ENCODE results near the gene DTD1. TPM values are rescaled to one million over a fixed set of nuclear protein-coding genes. Genes with fewer than 3 reads are reported as not detected.
A peak's percentile ranks its signal among the peaks of the same experiment; 100 is the strongest.

The DTD1 gene, protein sequence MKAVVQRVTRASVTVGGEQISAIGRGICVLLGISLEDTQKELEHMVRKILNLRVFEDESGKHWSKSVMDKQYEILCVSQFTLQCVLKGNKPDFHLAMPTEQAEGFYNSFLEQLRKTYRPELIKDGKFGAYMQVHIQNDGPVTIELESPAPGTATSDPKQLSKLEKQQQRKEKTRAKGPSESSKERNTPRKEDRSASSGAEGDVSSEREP
- 52.1 and 53.6 TPM in 2 replicates for total RNA-seq

DNA sequence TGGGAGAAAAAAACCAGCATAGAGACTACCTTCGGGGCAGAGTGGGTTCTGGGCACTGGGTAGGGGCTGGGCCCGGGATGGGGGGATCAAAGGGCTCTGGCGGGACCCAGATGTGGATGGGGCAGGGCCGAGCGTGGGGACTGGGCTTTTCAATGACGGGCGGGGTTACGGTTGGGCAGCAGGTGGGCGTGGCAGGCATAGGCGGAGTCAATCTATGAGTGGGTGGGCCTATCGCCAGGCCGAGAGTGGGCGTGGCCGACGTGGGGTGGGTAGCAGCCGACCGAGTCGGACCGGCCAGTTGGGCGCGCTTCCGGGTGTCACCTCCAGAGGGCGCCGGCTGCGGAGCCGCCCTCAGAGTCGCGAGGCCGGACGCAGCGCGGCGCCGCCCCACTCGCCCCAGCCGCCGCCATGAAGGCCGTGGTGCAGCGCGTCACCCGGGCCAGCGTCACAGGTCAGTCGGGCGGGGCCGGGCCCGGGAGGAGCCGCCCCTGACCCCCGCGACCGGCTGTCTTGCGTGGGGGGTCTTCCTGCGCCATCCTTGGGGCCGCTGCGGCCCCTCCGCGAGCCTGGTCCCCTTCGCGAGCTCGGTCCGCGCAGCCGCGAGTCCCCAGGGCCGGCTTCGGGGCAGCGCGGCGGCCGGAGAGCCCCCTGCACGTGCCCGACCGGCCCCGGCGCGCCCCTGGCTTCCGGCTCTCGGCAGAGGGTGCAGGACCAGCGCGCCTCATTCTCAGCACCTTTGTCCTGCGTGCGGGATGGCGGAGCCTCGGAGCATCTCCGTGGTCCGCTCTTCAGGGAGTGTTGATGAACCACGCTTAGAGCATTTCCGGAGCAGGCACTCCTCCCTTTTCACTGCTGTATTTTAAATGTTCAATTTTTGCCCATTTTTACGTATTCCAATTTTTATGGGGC lies at the start of gene DTD1:
Gene DTD1, plus strand, starts transcription at position 390 of the 909 bp plus-strand sequence. Its CDS starts 19 bp downstream, at position 409.
- Histone ChIP-seq H3K9me3 (ENCODE audit: low read depth, low read length) (no peaks in the 10 kb centered on the region), H3K36me3 (ENCODE audit: insufficient read depth, low read length) (no peaks in the 10 kb centered on the region), H3K27ac (ENCODE audit: low read depth, low read length) (peak within 1 kb of the TSS; percentile 73), H3K27me3 (ENCODE audit: insufficient read depth, low read length) (no peaks in the 10 kb centered on the region), H3K4me1 (ENCODE audit: insufficient read depth, low read length) (peaks cover 8% of the 10 kb centered on the region), H3K4me2 (ENCODE audit: insufficient read depth, low read length) (peak within 1 kb of the TSS; percentile 95), H3K4me3 (ENCODE audit: insufficient read depth, low read length) (peak within 1 kb of the TSS; percentile 90), H3K79me2 (ENCODE audit: insufficient read depth, low read length) (peaks cover 32% of the 10 kb centered on the region), H4K20me1 (ENCODE audit: insufficient read depth, low read length) (no peaks in the 10 kb centered on the region), H2AFZ (ENCODE audit: low read length) (peak within 1 kb of the TSS; percentile 87)
- DNase-seq (ENCODE audit: insufficient read length, low spot score, missing footprints): peak; percentile 94
- TF ChIP-seq, protein P1, sequence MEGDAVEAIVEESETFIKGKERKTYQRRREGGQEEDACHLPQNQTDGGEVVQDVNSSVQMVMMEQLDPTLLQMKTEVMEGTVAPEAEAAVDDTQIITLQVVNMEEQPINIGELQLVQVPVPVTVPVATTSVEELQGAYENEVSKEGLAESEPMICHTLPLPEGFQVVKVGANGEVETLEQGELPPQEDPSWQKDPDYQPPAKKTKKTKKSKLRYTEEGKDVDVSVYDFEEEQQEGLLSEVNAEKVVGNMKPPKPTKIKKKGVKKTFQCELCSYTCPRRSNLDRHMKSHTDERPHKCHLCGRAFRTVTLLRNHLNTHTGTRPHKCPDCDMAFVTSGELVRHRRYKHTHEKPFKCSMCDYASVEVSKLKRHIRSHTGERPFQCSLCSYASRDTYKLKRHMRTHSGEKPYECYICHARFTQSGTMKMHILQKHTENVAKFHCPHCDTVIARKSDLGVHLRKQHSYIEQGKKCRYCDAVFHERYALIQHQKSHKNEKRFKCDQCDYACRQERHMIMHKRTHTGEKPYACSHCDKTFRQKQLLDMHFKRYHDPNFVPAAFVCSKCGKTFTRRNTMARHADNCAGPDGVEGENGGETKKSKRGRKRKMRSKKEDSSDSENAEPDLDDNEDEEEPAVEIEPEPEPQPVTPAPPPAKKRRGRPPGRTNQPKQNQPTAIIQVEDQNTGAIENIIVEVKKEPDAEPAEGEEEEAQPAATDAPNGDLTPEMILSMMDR (IDR thresholded peaks at IDR 0.05; ENCODE audit: extremely low read depth, low read depth, low read length): peak; percentile 48

DNA sequence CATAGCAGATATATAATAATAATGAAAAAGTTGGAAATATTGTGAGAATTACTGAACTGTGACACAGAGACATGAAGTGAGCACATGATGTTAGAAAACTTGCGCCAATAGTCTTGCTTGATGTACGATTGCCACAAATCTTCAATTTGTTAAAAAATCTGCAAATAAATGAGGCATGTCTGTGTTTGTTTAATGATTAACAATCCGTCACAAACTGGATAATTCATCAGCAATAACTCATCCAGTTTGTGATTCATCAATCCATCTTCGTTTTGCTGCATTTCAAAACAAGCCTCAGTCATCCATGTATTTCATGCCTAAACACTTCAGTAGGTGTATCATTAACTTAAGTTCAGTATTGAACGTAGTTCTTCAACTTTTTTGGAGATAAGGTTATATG lies 46.1 kb upstream of the DTD1 start:
- Histone ChIP-seq H3K79me2 (ENCODE audit: insufficient read depth, low read length) (no peaks in the 10 kb centered on the region), H3K36me3 (ENCODE audit: insufficient read depth, low read length) (peaks cover 54% of the 10 kb centered on the region), H3K27ac (ENCODE audit: low read depth, low read length) (peak overlapping the region; percentile 47), H3K4me3 (ENCODE audit: insufficient read depth, low read length) (no peak overlapping the region), H3K4me1 (ENCODE audit: insufficient read depth, low read length) (peaks cover 27% of the 10 kb centered on the region), H3K4me2 (ENCODE audit: insufficient read depth, low read length) (no peak overlapping the region), H3K27me3 (ENCODE audit: insufficient read depth, low read length) (no peaks in the 10 kb centered on the region), H2AFZ (ENCODE audit: low read length) (no peak overlapping the region), H3K9me3 (ENCODE audit: low read depth, low read length) (no peaks in the 10 kb centered on the region), H4K20me1 (ENCODE audit: insufficient read depth, low read length) (no peaks in the 10 kb centered on the region)
- TF ChIP-seq, protein P1 (IDR thresholded peaks at IDR 0.05; ENCODE audit: extremely low read depth, low read depth, low read length): no peak
- peak; percentile 82 for DNase-seq (ENCODE audit: insufficient read length, low spot score, missing footprints)

DNA sequence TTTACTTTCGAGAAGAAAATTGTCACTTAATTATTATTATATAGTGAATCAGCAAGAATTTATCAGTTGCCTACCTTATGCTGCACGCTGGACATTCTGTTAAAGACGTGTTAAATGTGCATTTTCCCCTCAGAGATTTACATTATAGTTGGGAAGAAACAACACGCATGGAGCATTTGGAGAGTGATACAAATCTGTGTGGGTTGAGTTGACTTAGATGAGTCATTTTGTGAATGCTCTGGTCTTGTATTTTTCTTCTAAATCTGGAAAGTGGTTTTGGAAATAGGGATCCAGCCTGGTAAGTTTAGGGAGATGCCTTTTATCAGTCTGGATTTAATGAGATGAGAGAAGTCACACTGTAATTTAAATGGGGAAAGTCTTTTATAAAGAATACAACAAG lies 44.6 kb upstream of the DTD1 start:
- Histone ChIP-seq H3K4me3 (ENCODE audit: insufficient read depth, low read length) (no peak overlapping the region), H3K4me2 (ENCODE audit: insufficient read depth, low read length) (peak overlapping the region; percentile 33), H3K27me3 (ENCODE audit: insufficient read depth, low read length) (no peaks in the 10 kb centered on the region), H3K79me2 (ENCODE audit: insufficient read depth, low read length) (no peaks in the 10 kb centered on the region), H2AFZ (ENCODE audit: low read length) (no peak overlapping the region), H4K20me1 (ENCODE audit: insufficient read depth, low read length) (no peaks in the 10 kb centered on the region), H3K9me3 (ENCODE audit: low read depth, low read length) (no peaks in the 10 kb centered on the region), H3K4me1 (ENCODE audit: insufficient read depth, low read length) (peaks cover 27% of the 10 kb centered on the region), H3K27ac (ENCODE audit: low read depth, low read length) (peak overlapping the region; percentile 43), H3K36me3 (ENCODE audit: insufficient read depth, low read length) (peaks cover 63% of the 10 kb centered on the region)
- peak; percentile 75 for DNase-seq (ENCODE audit: insufficient read length, low spot score, missing footprints)
- TF ChIP-seq, protein P1 (IDR thresholded peaks at IDR 0.05; ENCODE audit: extremely low read depth, low read depth, low read length): no peak

DNA sequence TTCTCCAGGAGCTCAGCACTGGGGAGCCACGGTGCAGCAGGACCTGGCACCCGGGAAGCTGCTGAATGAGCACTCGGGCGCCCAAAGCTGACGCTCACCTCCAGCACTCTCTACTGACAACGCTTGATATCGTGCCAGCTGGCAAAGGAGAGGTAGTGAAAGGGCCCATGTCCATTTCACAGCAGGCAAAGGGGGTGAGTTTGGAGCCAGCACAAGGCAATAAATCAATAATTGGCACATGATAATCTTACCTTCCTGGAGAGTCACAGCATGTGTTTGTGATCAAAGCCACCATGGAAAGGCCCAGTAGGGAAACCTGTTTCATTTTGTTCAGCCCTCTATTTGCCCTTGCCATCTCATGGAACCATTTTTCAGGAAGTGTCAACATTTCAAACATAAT lies 43.9 kb upstream of the DTD1 start:
- H3K4me2 ChIP-seq (ENCODE audit: insufficient read depth, low read length): no peak overlapping the region
- H4K20me1 ChIP-seq (ENCODE audit: insufficient read depth, low read length): no peaks in the 10 kb centered on the region
- H3K4me1 ChIP-seq (ENCODE audit: insufficient read depth, low read length): peaks cover 27% of the 10 kb centered on the region
- no peaks in the 10 kb centered on the region for H3K9me3 ChIP-seq (ENCODE audit: low read depth, low read length)
- no peak overlapping the region for H3K4me3 ChIP-seq (ENCODE audit: insufficient read depth, low read length)
- no peaks in the 10 kb centered on the region for H3K27me3 ChIP-seq (ENCODE audit: insufficient read depth, low read length)
- no peaks in the 10 kb centered on the region for H3K79me2 ChIP-seq (ENCODE audit: insufficient read depth, low read length)
- no peak overlapping the region for H2AFZ ChIP-seq (ENCODE audit: low read length)
- TF ChIP-seq, protein P1 (IDR thresholded peaks at IDR 0.05; ENCODE audit: extremely low read depth, low read depth, low read length): no peak
- peaks cover 65% of the 10 kb centered on the region for H3K36me3 ChIP-seq (ENCODE audit: insufficient read depth, low read length)
- DNase-seq (ENCODE audit: insufficient read length, low spot score, missing footprints): no peak
- no peak overlapping the region for H3K27ac ChIP-seq (ENCODE audit: low read depth, low read length)
